HEK293 (cell line): ENCODE measurements around the gene EVA1B.

Experiments
- CTCF ChIA-PET: fragments of 350-600 bp; formaldehyde crosslinking; extraction: SDS; loops from one replicate; lab custom pipeline; 2021; ENCODE audit warnings: antibody characterized with exemption; lab: Yijun Ruan, JAX
- POLR2A ChIA-PET: fragments of 300-600 bp; formaldehyde crosslinking; extraction: SDS; loops from one replicate; lab custom pipeline; 2020; ENCODE audit warnings: antibody characterized with exemption, inconsistent platforms; lab: Yijun Ruan, JAX
- H3K27ac ChIP-seq: fragments of 200-500 bp; sonication (Bioruptor generic); 2 replicates; pipeline ENCODE4 v1.5.1; 2014; ENCODE audit warnings: low read depth, low read length, control low read depth, inconsistent platforms; ENCODE audit errors: extremely low read depth
- H3K36me3 ChIP-seq, 2 experiments: fragments of 200-500 bp in 1 of 2; sonication (Bioruptor generic) in 1 of 2; 1 replicate in 1 of 2; 2 replicates in 1 of 2; pipeline ENCODE4 v1.5.1; 2014 to 2017; ENCODE audit warnings: inconsistent platforms in 2 of 2, low read length in 2 of 2; ENCODE audit not compliant: control insufficient read depth in 2 of 2, insufficient read depth in 1 of 2
- H3K4me1 ChIP-seq: fragments of 200-500 bp; sonication (Bioruptor generic); 2 replicates; pipeline ENCODE4 v1.5.1; 2014; ENCODE audit warnings: mild to moderate bottlenecking, low read length, inconsistent platforms; ENCODE audit not compliant: control insufficient read depth, insufficient read depth
- H3K4me3 ChIP-seq: 2 replicates; pipeline ENCODE4 v1.5.1; 2011; ENCODE audit warnings: low read depth, mild to moderate bottlenecking, control low read depth, low read length, moderate library complexity
- H3K9me3 ChIP-seq: fragments of 200-500 bp; sonication (Bioruptor generic); 2 replicates; pipeline ENCODE4 v1.5.1; 2014; ENCODE audit warnings: low read depth, low read length, inconsistent platforms; ENCODE audit not compliant: control insufficient read depth, insufficient read depth
- EGR2 ChIP-seq: fragments of 450-650 bp; formaldehyde crosslinking; IDR thresholded peaks from 2 replicates; pipeline ENCODE4 v1.5.1; 2016; ENCODE audit warnings: low read depth, missing biosample characterization, missing genetic modification characterization
- GLI2 ChIP-seq: fragments of 450-650 bp; formaldehyde crosslinking; IDR thresholded peaks from 2 replicates; pipeline ENCODE4; 2017; ENCODE audit warnings: missing biosample characterization, missing genetic modification characterization, low read depth, borderline replicate concordance
- HOXA7 ChIP-seq: sonication (generic); formaldehyde crosslinking; IDR thresholded peaks from 2 replicates; pipeline ENCODE4 v1.8.1; 2022; ENCODE audit warnings: missing genetic modification reagents, borderline replicate concordance
- OSR2 ChIP-seq: fragments of 450-650 bp; formaldehyde crosslinking; IDR thresholded peaks from 2 replicates; pipeline ENCODE4 v1.5.1; 2016; ENCODE audit warnings: missing biosample characterization, missing genetic modification characterization
- SP7 ChIP-seq: fragments of 450-650 bp; formaldehyde crosslinking; IDR thresholded peaks from 2 replicates; pipeline ENCODE4 v1.5.1; 2016; ENCODE audit warnings: missing biosample characterization, missing genetic modification characterization
- TCF7L2 ChIP-seq: IDR thresholded peaks from 2 replicates; pipeline ENCODE4 v1.6.1; 2011; ENCODE audit warnings: low read depth, mild to moderate bottlenecking, inconsistent platforms, low read length, moderate library complexity, borderline replicate concordance
- ZFP41 ChIP-seq: fragments of 450-650 bp; formaldehyde crosslinking; IDR thresholded peaks from 2 replicates; pipeline ENCODE4 v1.5.1; 2016; ENCODE audit warnings: missing biosample characterization, missing genetic modification characterization, borderline replicate concordance
- ZNF24 ChIP-seq: fragments of 450-650 bp; formaldehyde crosslinking; IDR thresholded peaks from 2 replicates; pipeline ENCODE4 v1.5.1; 2016; ENCODE audit warnings: missing biosample characterization, missing genetic modification characterization
- ZNF248 ChIP-seq: fragments of 450-650 bp; formaldehyde crosslinking; IDR thresholded peaks from 2 replicates; pipeline ENCODE4 v1.5.1; 2017; ENCODE audit warnings: missing biosample characterization, missing genetic modification characterization
- ZNF26 ChIP-seq: fragments of 450-650 bp; formaldehyde crosslinking; IDR thresholded peaks from 2 replicates; pipeline ENCODE4 v1.5.1; 2016; ENCODE audit warnings: missing biosample characterization, missing genetic modification characterization
- ZNF341 ChIP-seq: fragments of 450-650 bp; formaldehyde crosslinking; IDR thresholded peaks from 2 replicates; pipeline ENCODE4; 2016; ENCODE audit warnings: low read depth, missing biosample characterization, missing genetic modification characterization
- ZNF362 ChIP-seq: fragments of 450-650 bp; formaldehyde crosslinking; IDR thresholded peaks from 2 replicates; pipeline ENCODE4 v1.5.1; 2016; ENCODE audit warnings: missing biosample characterization, missing genetic modification characterization
- ZNF423 ChIP-seq: fragments of 450-650 bp; formaldehyde crosslinking; IDR thresholded peaks from 2 replicates; pipeline ENCODE4 v1.5.1; 2016; ENCODE audit warnings: missing biosample characterization, missing genetic modification characterization
- ZNF558 ChIP-seq: fragments of 450-650 bp; formaldehyde crosslinking; IDR thresholded peaks from 2 replicates; pipeline ENCODE4 v1.5.1; 2016; ENCODE audit warnings: missing biosample characterization, missing genetic modification characterization
- ZNF600 ChIP-seq: fragments of 450-650 bp; formaldehyde crosslinking; IDR thresholded peaks from 2 replicates; pipeline ENCODE4 v1.5.1; 2016; ENCODE audit warnings: missing biosample characterization, missing genetic modification characterization
- ZNF623 ChIP-seq: fragments of 450-650 bp; formaldehyde crosslinking; IDR thresholded peaks from 2 replicates; pipeline ENCODE4 v1.5.1; 2016; ENCODE audit warnings: missing biosample characterization, missing genetic modification characterization
- ZNF624 ChIP-seq: fragments of 450-650 bp; formaldehyde crosslinking; IDR thresholded peaks from 2 replicates; pipeline ENCODE4 v1.5.1; 2017; ENCODE audit warnings: missing biosample characterization, missing genetic modification characterization
- ZXDB ChIP-seq: fragments of 450-650 bp; formaldehyde crosslinking; IDR thresholded peaks from 2 replicates; pipeline ENCODE4 v1.5.1; 2016; ENCODE audit warnings: missing biosample characterization, missing genetic modification characterization
- TF ChIP-seq, protein P1 (sequence below): sonication (generic); formaldehyde crosslinking; IDR thresholded peaks from 2 replicates; pipeline ENCODE4 v1.8.1; 2022; ENCODE audit warnings: mild to moderate bottlenecking, moderate library complexity, missing genetic modification reagents
- TF ChIP-seq, protein P2 (sequence below): fragments of 450-650 bp; formaldehyde crosslinking; IDR thresholded peaks from 2 replicates; pipeline ENCODE4 v1.5.1; 2016; ENCODE audit warnings: missing biosample characterization, missing genetic modification characterization
- TF ChIP-seq, protein P3 (sequence below): fragments of 450-650 bp; formaldehyde crosslinking; conservative IDR thresholded peaks from 2 replicates; pipeline ENCODE4 v1.5.1; 2016; ENCODE audit warnings: low read depth, missing biosample characterization, missing genetic modification characterization
- TF ChIP-seq, protein P4 (sequence below): fragments of 450-650 bp; formaldehyde crosslinking; IDR thresholded peaks from 2 replicates; pipeline ENCODE4 v1.5.1; 2016; ENCODE audit warnings: missing biosample characterization, missing genetic modification characterization

The EVA1B gene

DNA sequence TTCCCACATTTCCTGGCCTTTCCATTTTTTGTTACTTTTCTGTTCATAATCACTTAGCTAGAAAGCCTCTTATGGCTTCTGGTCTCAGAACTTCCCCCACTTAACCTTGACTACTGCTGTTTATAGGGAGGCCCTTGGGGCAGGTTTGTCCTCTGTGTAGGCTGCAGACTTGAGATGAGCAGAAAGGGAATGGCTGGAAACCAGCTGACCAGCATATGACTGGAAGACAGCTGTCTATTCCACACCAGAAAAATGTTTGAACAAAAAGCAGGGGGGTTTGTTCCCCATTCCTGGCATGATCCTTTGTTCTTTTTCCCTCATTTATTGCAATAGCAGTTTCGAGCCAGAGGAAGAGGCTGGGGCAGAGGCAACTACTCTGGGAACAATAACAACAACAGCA is 22.2 kb downstream of the EVA1B start:
- H3K9me3 ChIP-seq, result no peaks in the 10 kb centered on the region
- CTCF ChIA-PET, result interaction anchor here (0.6 to 2.2 kb wide), 2 partner anchors 16 to 45 kb away, joined by 4 to 12 read pairs; no protein-coding TSS in a partner anchor
- no peak overlapping the region; the same call in 1 of the 2 replicates for H3K27ac ChIP-seq
- POLR2A ChIA-PET, result no interaction called here
- peaks cover 27 to 90% of the 10 kb centered on the region in 2 experiments; a peak in 2 of 3 replicates for H3K36me3 ChIP-seq
- no peak overlapping the region for H3K4me3 ChIP-seq
- H3K4me1 ChIP-seq, result no peaks in the 10 kb centered on the region
- TF ChIP-seq ZNF600 (no peak), ZNF24 (tag by site-specific recombination) (no peak), ZFP41 (tag by site-specific recombination) (no peak), ZNF26 (tag by site-specific recombination) (no peak), TCF7L2 (no peak), HOXA7 (CRISPR knock-in tag) (no peak), EGR2 (tag by site-specific recombination) (no peak), ZNF423 (no peak), OSR2 (no peak), ZXDB (no peak), ZNF623 (tag by site-specific recombination) (no peak), ZNF558 (tag by site-specific recombination) (no peak)
- TF ChIP-seq, protein P1, sequence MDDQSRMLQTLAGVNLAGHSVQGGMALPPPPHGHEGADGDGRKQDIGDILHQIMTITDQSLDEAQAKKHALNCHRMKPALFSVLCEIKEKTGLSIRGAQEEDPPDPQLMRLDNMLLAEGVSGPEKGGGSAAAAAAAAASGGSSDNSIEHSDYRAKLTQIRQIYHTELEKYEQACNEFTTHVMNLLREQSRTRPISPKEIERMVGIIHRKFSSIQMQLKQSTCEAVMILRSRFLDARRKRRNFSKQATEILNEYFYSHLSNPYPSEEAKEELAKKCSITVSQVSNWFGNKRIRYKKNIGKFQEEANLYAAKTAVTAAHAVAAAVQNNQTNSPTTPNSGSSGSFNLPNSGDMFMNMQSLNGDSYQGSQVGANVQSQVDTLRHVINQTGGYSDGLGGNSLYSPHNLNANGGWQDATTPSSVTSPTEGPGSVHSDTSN (CRISPR knock-in tag), result no peak
- TF ChIP-seq, protein P2, sequence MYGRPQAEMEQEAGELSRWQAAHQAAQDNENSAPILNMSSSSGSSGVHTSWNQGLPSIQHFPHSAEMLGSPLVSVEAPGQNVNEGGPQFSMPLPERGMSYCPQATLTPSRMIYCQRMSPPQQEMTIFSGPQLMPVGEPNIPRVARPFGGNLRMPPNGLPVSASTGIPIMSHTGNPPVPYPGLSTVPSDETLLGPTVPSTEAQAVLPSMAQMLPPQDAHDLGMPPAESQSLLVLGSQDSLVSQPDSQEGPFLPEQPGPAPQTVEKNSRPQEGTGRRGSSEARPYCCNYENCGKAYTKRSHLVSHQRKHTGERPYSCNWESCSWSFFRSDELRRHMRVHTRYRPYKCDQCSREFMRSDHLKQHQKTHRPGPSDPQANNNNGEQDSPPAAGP (tag by site-specific recombination), result no peak

DNA sequence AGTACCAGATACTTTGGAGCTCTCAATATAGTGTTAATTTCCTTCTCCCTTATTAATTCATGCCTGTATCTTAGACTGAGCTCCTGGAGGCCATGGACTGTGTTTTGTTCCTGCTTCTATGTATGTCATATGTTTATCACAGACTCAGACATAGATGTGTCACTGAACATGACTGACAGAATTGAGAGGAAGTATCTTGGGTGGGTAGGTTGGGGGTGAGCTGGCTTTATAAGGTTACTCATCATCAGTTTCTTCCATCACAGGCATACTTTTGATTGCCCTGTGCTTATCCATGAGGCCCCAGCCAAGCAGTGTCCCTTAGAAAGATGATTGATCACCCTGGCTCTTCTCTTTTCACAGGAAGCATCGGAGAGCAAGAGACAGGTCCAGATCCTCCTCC is 22.9 kb downstream of the EVA1B start:
- Histone ChIP-seq H3K9me3 (no peaks in the 10 kb centered on the region), H3K36me3 (peaks cover 33 to 94% of the 10 kb centered on the region in 2 experiments; a peak in 2 of 3 replicates), H3K4me1 (no peaks in the 10 kb centered on the region), H3K4me3 (no peak overlapping the region), H3K27ac (no peak overlapping the region)
- ChIA-PET POLR2A (no interaction called here), CTCF (interaction anchor here (0.7 to 2.4 kb wide), 12 partner anchors 9 to 200 kb away, joined by 3 to 12 read pairs (median 4); partner anchors contain the start of gene TRAPPC3)
- TF ChIP-seq ZXDB (no peak), SP7 (tag by site-specific recombination) (no peak), ZNF248 (no peak), ZNF341 (tag by site-specific recombination) (no peak), ZNF624 (no peak), GLI2 (tag by site-specific recombination) (no peak), ZNF362 (no peak)
- TF ChIP-seq, protein P3, sequence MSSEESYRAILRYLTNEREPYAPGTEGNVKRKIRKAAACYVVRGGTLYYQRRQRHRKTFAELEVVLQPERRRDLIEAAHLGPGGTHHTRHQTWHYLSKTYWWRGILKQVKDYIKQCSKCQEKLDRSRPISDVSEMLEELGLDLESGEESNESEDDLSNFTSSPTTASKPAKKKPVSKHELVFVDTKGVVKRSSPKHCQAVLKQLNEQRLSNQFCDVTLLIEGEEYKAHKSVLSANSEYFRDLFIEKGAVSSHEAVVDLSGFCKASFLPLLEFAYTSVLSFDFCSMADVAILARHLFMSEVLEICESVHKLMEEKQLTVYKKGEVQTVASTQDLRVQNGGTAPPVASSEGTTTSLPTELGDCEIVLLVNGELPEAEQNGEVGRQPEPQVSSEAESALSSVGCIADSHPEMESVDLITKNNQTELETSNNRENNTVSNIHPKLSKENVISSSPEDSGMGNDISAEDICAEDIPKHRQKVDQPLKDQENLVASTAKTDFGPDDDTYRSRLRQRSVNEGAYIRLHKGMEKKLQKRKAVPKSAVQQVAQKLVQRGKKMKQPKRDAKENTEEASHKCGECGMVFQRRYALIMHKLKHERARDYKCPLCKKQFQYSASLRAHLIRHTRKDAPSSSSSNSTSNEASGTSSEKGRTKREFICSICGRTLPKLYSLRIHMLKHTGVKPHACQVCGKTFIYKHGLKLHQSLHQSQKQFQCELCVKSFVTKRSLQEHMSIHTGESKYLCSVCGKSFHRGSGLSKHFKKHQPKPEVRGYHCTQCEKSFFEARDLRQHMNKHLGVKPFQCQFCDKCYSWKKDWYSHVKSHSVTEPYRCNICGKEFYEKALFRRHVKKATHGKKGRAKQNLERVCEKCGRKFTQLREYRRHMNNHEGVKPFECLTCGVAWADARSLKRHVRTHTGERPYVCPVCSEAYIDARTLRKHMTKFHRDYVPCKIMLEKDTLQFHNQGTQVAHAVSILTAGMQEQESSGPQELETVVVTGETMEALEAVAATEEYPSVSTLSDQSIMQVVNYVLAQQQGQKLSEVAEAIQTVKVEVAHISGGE (tag by site-specific recombination), result no peak
- TF ChIP-seq, protein P4, sequence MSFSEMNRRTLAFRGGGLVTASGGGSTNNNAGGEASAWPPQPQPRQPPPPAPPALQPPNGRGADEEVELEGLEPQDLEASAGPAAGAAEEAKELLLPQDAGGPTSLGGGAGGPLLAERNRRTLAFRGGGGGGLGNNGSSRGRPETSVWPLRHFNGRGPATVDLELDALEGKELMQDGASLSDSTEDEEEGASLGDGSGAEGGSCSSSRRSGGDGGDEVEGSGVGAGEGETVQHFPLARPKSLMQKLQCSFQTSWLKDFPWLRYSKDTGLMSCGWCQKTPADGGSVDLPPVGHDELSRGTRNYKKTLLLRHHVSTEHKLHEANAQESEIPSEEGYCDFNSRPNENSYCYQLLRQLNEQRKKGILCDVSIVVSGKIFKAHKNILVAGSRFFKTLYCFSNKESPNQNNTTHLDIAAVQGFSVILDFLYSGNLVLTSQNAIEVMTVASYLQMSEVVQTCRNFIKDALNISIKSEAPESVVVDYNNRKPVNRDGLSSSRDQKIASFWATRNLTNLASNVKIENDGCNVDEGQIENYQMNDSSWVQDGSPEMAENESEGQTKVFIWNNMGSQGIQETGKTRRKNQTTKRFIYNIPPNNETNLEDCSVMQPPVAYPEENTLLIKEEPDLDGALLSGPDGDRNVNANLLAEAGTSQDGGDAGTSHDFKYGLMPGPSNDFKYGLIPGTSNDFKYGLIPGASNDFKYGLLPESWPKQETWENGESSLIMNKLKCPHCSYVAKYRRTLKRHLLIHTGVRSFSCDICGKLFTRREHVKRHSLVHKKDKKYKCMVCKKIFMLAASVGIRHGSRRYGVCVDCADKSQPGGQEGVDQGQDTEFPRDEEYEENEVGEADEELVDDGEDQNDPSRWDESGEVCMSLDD (tag by site-specific recombination), result no peak
